Activated CD8-positive, alpha-beta T cell treated with anti-CD3 and anti-CD28 coated beads for 36 hours (primary cell): Measurements from ENCODE around the gene TMEM119. TPM values are rescaled to one million over a fixed set of nuclear protein-coding genes. Genes with fewer than 3 reads are reported as not detected.

Experiments
- ATAC-seq: fragments of 200-7000 bp; cut with Tn5 transposase; one replicate; pipeline ENCODE4 v1.10.0; 2021; ENCODE audit warnings: mild to moderate bottlenecking, moderate library complexity
- CTCF ChIA-PET: fragments of 350-600 bp; sonication (Branson Sonifier 250); formaldehyde crosslinking; loops from one replicate; lab custom pipeline; 2021; ENCODE audit warnings: antibody characterized with exemption; lab: Charles Lee
- POLR2A ChIA-PET: fragments of 350-600 bp; sonication (Branson Sonifier 250); formaldehyde crosslinking; loops from one replicate; lab custom pipeline; 2021; ENCODE audit warnings: antibody characterized with exemption; lab: Charles Lee
- DNase-seq: peaks from one replicate; pipeline ENCODE4 v3.0.0-alpha.2; 2020
- H3K27ac Mint-ChIP-seq: one replicate; pipeline ENCODE4 v1.8.0; 2021; ENCODE audit warnings: mild to moderate bottlenecking, mixed read lengths
- H3K27me3 Mint-ChIP-seq: one replicate; pipeline ENCODE4 v1.8.0; 2021; ENCODE audit warnings: mixed read lengths
- H3K36me3 Mint-ChIP-seq: one replicate; pipeline ENCODE4 v1.8.0; 2021; ENCODE audit warnings: low read depth, mixed read lengths
- H3K4me1 Mint-ChIP-seq: one replicate; pipeline ENCODE4 v1.8.0; 2021; ENCODE audit warnings: low read depth, mixed read lengths
- H3K4me3 Mint-ChIP-seq: one replicate; pipeline ENCODE4 v1.8.0; 2021; ENCODE audit warnings: mild to moderate bottlenecking, moderate library complexity, mixed read lengths
- H3K9me3 Mint-ChIP-seq: one replicate; pipeline ENCODE4 v1.8.0; 2021; ENCODE audit warnings: mixed read lengths
- intact Hi-C: fragments of 100-400 bp; cut with micrococcal nuclease; formaldehyde crosslinking; loops from one replicate; pipeline ENCODE4 v1.10.0; 2022
- total RNA-seq, 2 experiments: library from RNA; stranded (reverse); gene quantifications; one replicate each; pipeline ENCODE4 v1.2.3, GENCODE V29; 2021
- TF ChIP-seq, protein P1 (sequence below): fragments of 200-600 bp; IDR thresholded peaks from one replicate; pipeline ENCODE4 v1.8.0; 2022; ENCODE audit warnings: antibody characterized with exemption, mild to moderate bottlenecking

TMEM119 gene
- total RNA-seq, 2 experiments from 2014 or later: not detected

DNA sequence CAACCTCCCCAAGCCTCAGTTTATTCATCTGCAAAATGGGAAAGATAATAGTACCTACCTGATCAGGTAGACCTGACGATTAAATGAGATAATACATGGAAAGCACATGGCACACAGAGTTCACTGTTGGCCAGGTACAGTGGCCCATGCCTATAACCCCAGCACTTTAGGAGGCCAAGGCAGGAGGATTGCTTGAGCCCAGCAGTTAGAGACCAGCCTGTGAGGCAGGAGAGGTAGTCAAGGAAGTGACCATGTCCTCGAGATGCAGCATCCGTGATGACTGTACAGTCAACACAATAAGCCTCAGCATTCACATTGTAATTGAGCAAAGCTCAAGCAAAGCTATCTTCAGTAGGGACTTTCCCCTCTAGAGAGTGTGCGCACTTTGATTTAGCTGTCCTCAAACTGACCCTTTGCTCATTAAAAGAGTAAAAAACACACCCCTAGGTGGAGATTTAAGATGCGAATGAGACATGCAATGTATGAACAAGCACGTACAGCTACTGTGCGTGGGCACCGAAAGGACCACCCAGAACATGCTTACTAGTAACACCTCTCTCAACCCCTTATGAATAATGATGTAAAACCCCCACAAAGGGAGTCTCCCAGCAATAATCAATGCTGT lies 25.6 kb downstream of the TMEM119 start:
- H3K27me3 Mint-ChIP-seq: no peaks in the 10 kb centered on the region
- CTCF ChIA-PET: interaction anchor here (1.1 to 24.3 kb wide), 4 partner anchors 43 to 92 kb away, joined by 3 to 645 read pairs (median 4); no protein-coding TSS in a partner anchor
- no peak overlapping the region for H3K27ac Mint-ChIP-seq
- no peaks in the 10 kb centered on the region for H3K9me3 Mint-ChIP-seq
- POLR2A ChIA-PET: interaction anchor here (7.4 to 14.9 kb wide), 2 partner anchors 45 to 58 kb away, joined by 70 to 225 read pairs; partner anchors contain the start of gene SELPLG
- peaks cover 29% of the 10 kb centered on the region for H3K36me3 Mint-ChIP-seq
- intact Hi-C loops: no loop called here
- peak; percentile 12 for ATAC-seq
- peaks cover 82% of the 10 kb centered on the region for H3K4me1 Mint-ChIP-seq
- DNase-seq: peak; percentile 38
- TF ChIP-seq, protein P1, sequence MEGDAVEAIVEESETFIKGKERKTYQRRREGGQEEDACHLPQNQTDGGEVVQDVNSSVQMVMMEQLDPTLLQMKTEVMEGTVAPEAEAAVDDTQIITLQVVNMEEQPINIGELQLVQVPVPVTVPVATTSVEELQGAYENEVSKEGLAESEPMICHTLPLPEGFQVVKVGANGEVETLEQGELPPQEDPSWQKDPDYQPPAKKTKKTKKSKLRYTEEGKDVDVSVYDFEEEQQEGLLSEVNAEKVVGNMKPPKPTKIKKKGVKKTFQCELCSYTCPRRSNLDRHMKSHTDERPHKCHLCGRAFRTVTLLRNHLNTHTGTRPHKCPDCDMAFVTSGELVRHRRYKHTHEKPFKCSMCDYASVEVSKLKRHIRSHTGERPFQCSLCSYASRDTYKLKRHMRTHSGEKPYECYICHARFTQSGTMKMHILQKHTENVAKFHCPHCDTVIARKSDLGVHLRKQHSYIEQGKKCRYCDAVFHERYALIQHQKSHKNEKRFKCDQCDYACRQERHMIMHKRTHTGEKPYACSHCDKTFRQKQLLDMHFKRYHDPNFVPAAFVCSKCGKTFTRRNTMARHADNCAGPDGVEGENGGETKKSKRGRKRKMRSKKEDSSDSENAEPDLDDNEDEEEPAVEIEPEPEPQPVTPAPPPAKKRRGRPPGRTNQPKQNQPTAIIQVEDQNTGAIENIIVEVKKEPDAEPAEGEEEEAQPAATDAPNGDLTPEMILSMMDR: no peak
- H3K4me3 Mint-ChIP-seq: no peak overlapping the region

DNA sequence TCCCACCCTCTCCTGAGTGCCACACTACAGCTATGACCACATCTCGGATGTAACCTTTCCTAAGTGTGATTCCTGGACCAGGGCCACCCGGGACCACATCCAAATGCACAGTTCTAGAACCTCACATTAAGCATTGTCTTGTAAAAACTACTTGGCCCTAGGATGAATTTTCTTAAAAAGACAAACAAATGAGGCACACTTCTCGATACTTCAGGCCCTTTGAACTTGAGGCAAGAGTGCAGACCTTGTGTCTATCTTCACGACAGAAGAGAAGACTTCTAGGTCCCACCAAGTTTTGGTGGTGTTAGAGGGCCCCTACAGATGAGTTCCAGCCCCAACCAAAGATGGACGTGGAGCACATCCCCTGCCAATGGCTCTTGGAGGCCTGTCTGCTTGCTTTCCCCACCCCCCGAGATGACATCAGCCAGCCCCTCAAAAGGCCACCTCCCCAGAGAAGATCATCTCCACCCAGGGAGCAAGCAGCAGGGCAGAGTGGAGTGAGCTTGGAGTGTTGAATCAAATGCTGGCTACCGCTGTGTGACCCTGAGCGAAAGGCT lies 26.2 kb downstream of the TMEM119 start:
- TF ChIP-seq, protein P1: no peak
- POLR2A ChIA-PET: interaction anchor here (7.4 to 14.9 kb wide), 2 partner anchors 45 to 59 kb away, joined by 70 to 225 read pairs; partner anchors contain the start of gene SELPLG
- Mint-ChIP-seq H3K27me3 (no peaks in the 10 kb centered on the region), H3K27ac (no peak overlapping the region), H3K9me3 (no peaks in the 10 kb centered on the region), H3K4me1 (peaks cover 88% of the 10 kb centered on the region), H3K4me3 (no peak overlapping the region), H3K36me3 (peaks cover 35% of the 10 kb centered on the region)
- CTCF ChIA-PET: interaction anchor here (0.9 to 24.3 kb wide), 5 partner anchors 9 to 93 kb away, joined by 3 to 645 read pairs (median 6); partner anchors contain the start of genes ISCU and SELPLG
- intact Hi-C loops: no loop called here
- DNase-seq (no peak), ATAC-seq (no peak)

DNA sequence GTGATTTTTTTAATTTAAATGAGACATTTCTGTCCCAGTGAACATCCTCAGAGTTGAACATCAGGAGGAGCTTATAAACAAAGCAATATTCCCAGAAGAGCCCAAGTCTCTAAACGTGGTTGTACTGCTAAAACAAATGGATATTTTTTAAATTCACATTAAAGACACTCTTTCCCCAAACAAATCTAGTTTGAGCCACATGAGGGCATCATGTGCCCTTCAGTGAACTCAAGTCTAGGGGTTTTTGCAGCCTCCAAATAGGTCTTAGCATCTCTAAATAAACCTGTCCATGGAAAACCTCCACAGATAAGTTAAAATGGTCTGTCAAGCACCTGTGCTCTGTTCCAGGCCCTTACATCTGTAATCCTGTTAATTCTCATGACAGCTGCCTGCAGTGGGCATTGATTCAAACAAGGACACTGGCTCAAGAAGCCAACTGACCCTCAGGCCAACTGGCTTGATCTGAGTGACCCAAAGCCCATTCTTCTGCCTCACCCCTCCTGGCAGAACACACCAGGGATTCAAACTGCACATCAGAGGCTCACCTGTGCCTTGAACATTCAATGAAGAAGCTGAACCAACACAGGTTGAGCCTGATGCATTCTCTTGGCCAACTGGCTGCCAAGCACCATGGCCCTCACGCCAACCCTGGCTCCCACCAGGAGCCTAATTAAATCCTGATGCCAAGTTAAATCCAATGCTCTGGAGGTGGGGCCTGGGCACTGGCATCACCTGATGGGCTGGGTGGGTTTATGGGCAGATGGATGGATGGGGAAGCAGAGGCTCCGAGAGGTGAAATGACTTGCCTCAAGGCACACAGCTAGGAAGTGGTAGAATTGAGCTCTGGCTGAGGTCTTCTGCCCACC lies 26.9 kb downstream of the TMEM119 start:
- H3K4me1 Mint-ChIP-seq: peaks cover 90% of the 10 kb centered on the region
- no peak overlapping the region for H3K4me3 Mint-ChIP-seq
- ATAC-seq (no peak), DNase-seq (no peak)
- CTCF ChIA-PET: interaction anchor here (0.7 to 24.3 kb wide), 11 partner anchors 8 to 233 kb away, joined by 3 to 645 read pairs (median 4); partner anchors contain the start of genes ISCU and SELPLG
- no peaks in the 10 kb centered on the region for H3K27me3 Mint-ChIP-seq
- POLR2A ChIA-PET: interaction anchor here (7.4 to 14.9 kb wide), 2 partner anchors 46 to 60 kb away, joined by 70 to 225 read pairs; partner anchors contain the start of gene SELPLG
- peak overlapping the region; percentile 27 for H3K27ac Mint-ChIP-seq
- no peaks in the 10 kb centered on the region for H3K9me3 Mint-ChIP-seq
- intact Hi-C loops: no loop called here
- peaks cover 42% of the 10 kb centered on the region for H3K36me3 Mint-ChIP-seq
- TF ChIP-seq, protein P1: peak; percentile 41

DNA sequence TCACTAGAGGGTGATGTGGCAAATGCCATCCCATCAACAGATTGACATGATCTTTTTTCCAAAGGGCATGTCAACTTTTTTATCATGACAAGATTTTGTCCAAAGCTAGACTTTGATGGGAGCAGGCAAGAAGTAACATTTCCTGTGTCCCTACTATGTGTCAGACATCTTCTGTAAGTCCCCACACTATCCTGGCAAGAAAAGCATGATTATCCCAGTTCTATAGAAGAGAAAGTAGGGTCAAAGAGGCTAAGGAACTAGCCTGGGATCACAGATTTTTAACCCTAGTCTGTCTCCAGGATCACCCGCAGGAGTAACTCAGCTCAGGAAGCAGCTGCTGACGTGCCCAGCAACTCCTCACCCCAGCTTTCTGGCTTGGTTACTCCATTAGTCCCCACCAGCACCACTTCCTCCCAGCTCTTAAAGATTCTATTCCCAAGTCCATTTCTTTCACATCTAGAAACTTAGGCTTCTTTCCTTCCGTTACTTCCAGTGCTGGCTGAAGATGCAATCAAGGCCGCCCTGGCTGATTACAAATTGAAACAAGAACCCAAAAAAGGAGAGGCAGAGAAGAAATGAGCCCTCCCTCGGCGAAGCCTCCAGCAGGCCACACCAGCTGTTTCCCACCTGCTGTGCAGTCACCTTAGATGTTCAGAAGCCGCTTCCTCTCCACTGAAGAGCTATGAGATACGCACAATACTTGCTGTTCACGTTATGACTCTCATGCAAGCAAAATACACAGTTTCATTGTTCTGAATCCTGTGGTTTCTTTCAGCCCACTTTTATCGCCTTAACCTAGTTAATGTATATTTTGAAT lies 29.3 kb downstream of the TMEM119 start:
- H3K36me3 Mint-ChIP-seq: peaks cover 57% of the 10 kb centered on the region
- peaks cover 88% of the 10 kb centered on the region for H3K4me1 Mint-ChIP-seq
- ChIA-PET POLR2A (interaction anchor here (1.0 to 14.9 kb wide), 5 partner anchors 9 to 290 kb away, joined by 3 to 225 read pairs (median 4); partner anchors contain the start of gene SELPLG), CTCF (interaction anchor here (0.6 to 24.3 kb wide), 9 partner anchors 11 to 235 kb away, joined by 3 to 645 read pairs (median 6); partner anchors contain the start of gene SELPLG)
- peak overlapping the region; percentile 56 for H3K4me3 Mint-ChIP-seq
- no peaks in the 10 kb centered on the region for H3K27me3 Mint-ChIP-seq
- ATAC-seq (peak; percentile 88), DNase-seq (peak; percentile 90)
- H3K27ac Mint-ChIP-seq: peak overlapping the region; percentile 90
- intact Hi-C loops: loop anchor here (2.0 to 10.0 kb wide), 2 partner anchors 48 to 386 kb away; no protein-coding TSS in a partner anchor
- no peaks in the 10 kb centered on the region for H3K9me3 Mint-ChIP-seq
- TF ChIP-seq, protein P1: no peak
